ENCODE measurements around the gene OAF.
A peak's percentile ranks its signal among the peaks of the same experiment; 100 is the strongest.

The OAF gene

DNA sequence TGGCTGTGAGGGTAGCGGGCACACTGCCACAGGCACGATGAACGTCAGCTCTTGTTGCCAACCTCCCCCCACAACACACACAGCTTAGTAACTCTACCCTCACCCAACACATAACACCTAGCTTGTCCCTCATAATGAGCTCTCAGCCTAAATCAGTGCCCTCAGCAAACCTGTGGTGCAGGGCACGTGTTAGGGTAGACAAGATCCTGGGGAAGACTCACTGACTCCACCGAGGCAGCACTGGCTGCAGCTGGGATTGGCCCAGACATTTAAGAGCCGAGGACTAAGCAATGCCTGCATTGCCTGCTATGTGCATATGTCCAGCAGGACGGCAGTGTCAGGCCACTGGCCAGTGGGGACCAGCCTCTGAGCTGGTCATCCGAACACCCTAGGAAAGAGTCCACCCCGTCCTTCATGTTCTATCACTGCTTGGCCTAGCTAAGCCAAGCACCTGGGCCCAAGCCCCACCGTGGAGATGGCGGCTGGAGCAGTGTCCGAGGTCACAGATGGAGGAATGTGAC is 40.0 kb upstream of the OAF start:
- ChIA-PET POLR2A (no interaction called here), CTCF (interaction anchor here (0.8 to 14.9 kb wide), 10 partner anchors 10 to 586 kb away, joined by 3 to 326 read pairs (median 4); no protein-coding TSS in a partner anchor)
- Histone ChIP-seq H3K27me3 (replicated peaks in 2 of 5; ENCODE audit: control insufficient read depth in 4 of 5, insufficient read depth in 5 of 5, low read length in 4 of 5) (peaks cover 6 to 51% (median 25%) of the 10 kb centered on the region in 5 experiments), H3K4me1 (ENCODE audit: control extremely low read depth in 1 of 4, control insufficient read depth in 4 of 4, insufficient read depth in 4 of 4, low read length in 3 of 4) (peaks cover 0 to 28% (median 26%) of the 10 kb centered on the region in 4 experiments), H3K36me3 (ENCODE audit: control insufficient read depth in 4 of 4, insufficient read depth in 4 of 4, low read length in 3 of 4) (no peaks in the 10 kb centered on the region), H3K27ac (ENCODE audit: insufficient read depth in 1 of 2, low read depth in 1 of 2, low read length in 2 of 2, poor library complexity in 1 of 2, severe bottlenecking in 2 of 2) (no peak overlapping the region), H3K9me3 (ENCODE audit: control extremely low read depth in 1 of 5, control insufficient read depth in 4 of 5, insufficient read depth in 2 of 5, low read depth in 1 of 5, low read length in 4 of 5) (peaks cover 0 to under 1% (median 0%) of the 10 kb centered on the region in 5 experiments), H3K4me3 (ENCODE audit: control insufficient read depth in 1 of 7, extremely low read depth in 1 of 7, insufficient read depth in 4 of 7, low read depth in 2 of 7, low read length in 6 of 7) (no peak overlapping the region)
- WGBS (ENCODE audit: insufficient coverage): 95% methylated on average over 11 of the region's 12 CpGs
- DNase-seq: no peak

DNA sequence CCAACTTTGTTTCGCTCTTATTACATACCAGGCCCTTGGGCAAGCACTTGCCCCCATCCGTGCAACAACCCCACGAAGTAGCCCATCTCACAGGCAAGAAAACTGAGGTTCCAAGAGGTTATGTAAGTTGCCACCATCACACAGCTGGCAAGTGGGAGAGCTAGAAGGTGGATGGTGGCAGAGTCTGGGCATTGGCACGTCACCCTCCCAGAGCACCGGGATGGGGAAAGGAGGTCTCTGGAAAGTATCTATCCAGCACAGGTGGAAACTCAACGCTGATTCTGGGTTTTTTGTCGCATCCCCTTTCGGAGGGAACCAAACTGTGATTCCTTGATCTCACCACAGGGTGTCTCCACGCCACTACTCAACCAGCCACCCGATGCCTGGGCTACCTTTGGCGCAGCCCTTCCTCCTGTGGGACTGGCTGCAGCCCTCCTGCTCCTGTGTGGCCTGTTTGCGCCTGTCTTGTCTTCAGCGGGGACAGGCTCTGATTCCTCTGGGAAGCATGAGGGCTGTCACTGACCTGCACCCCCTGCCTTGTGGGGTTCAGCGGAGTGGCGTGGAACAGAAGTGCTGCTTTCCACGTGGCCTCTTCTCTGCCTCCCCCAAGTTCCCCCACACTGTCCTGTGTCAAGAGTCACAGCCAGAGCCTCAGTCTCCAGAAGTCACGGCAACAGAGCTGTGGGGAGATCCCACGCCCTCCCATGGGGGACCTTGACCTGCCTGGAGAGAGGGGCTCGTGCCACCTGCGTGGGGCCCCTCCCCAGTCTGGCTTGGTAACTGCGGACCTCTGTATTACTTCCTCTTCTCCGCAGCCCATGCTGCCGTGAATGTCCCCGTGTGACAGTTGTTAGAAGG is 38.5 kb upstream of the OAF start:
- H3K36me3 ChIP-seq (ENCODE audit: control insufficient read depth in 4 of 4, insufficient read depth in 4 of 4, low read length in 3 of 4): no peaks in the 10 kb centered on the region
- POLR2A ChIA-PET: no interaction called here
- H3K9me3 ChIP-seq (ENCODE audit: control extremely low read depth in 1 of 5, control insufficient read depth in 4 of 5, insufficient read depth in 2 of 5, low read depth in 1 of 5, low read length in 4 of 5): no peaks in the 10 kb centered on the region
- peak overlapping the region in 5 of 7 experiments; percentile 3 to 57 (median 41) for H3K4me3 ChIP-seq (ENCODE audit: control insufficient read depth in 1 of 7, extremely low read depth in 1 of 7, insufficient read depth in 4 of 7, low read depth in 2 of 7, low read length in 6 of 7)
- peaks cover 0 to 28% (median 26%) of the 10 kb centered on the region in 4 experiments for H3K4me1 ChIP-seq (ENCODE audit: control extremely low read depth in 1 of 4, control insufficient read depth in 4 of 4, insufficient read depth in 4 of 4, low read length in 3 of 4)
- no peak overlapping the region for H3K27ac ChIP-seq (ENCODE audit: insufficient read depth in 1 of 2, low read depth in 1 of 2, low read length in 2 of 2, poor library complexity in 1 of 2, severe bottlenecking in 2 of 2)
- 4% methylated on average over 19 of the region's 24 CpGs for WGBS (ENCODE audit: insufficient coverage)
- DNase-seq: peak; percentile 66 to 76 (median 73)
- peaks cover 1 to 44% (median 25%) of the 10 kb centered on the region in 5 experiments for H3K27me3 ChIP-seq (replicated peaks in 2 of 5; ENCODE audit: control insufficient read depth in 4 of 5, insufficient read depth in 5 of 5, low read length in 4 of 5)
- CTCF ChIA-PET: interaction anchor here (0.9 to 14.9 kb wide), 12 partner anchors 9 to 588 kb away, joined by 3 to 326 read pairs (median 4); no protein-coding TSS in a partner anchor

DNA sequence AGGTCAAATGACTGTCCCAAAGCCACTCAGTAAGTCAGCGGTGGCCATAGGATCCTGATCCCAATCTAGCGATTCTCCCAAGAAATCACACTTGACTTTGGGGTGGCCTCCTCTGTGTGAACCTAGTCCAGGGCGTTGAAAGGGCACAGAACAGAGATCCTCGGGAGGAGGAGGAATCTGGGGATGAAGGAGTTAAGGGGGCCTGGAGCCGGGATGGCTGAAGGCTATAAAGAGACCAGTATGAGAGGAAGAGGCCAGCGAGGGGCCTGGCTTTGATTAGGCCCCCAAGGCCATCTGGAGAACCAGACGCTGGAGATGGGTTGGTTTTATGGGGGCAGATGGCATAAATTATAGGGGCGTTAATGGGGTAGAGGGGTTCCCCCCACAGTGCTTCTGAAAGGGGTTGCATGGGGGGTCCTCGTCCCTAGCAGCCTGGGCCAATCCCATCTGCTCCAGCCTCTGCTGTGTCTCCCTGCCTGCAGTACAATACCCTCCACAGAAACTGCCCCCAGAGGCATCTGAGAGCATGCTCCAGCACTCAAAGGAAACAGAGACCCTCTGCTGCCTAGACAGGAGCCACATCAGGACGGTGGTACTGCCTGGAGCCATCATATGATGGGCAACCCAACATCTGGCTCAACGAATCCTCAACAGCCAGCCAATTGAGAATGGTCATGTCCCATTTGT is 37.7 kb upstream of the OAF start:
- no peak overlapping the region for H3K27ac ChIP-seq (ENCODE audit: insufficient read depth in 1 of 2, low read depth in 1 of 2, low read length in 2 of 2, poor library complexity in 1 of 2, severe bottlenecking in 2 of 2)
- peaks cover 0 to 36% (median 17%) of the 10 kb centered on the region in 5 experiments for H3K27me3 ChIP-seq (replicated peaks in 2 of 5; ENCODE audit: control insufficient read depth in 4 of 5, insufficient read depth in 5 of 5, low read length in 4 of 5)
- WGBS (ENCODE audit: insufficient coverage): 72% methylated on average over 9 of the region's 11 CpGs
- POLR2A ChIA-PET: no interaction called here
- H3K4me3 ChIP-seq (ENCODE audit: control insufficient read depth in 1 of 7, extremely low read depth in 1 of 7, insufficient read depth in 4 of 7, low read depth in 2 of 7, low read length in 6 of 7): peak overlapping the region in 1 of 7 experiments; percentile 3
- DNase-seq: no peak
- no peaks in the 10 kb centered on the region for H3K9me3 ChIP-seq (ENCODE audit: control extremely low read depth in 1 of 5, control insufficient read depth in 4 of 5, insufficient read depth in 2 of 5, low read depth in 1 of 5, low read length in 4 of 5)
- peaks cover 0 to 28% (median 26%) of the 10 kb centered on the region in 4 experiments for H3K4me1 ChIP-seq (ENCODE audit: control extremely low read depth in 1 of 4, control insufficient read depth in 4 of 4, insufficient read depth in 4 of 4, low read length in 3 of 4)
- no peaks in the 10 kb centered on the region for H3K36me3 ChIP-seq (ENCODE audit: control insufficient read depth in 4 of 4, insufficient read depth in 4 of 4, low read length in 3 of 4)
- CTCF ChIA-PET: interaction anchor here (0.9 to 14.9 kb wide), 6 partner anchors 8 to 128 kb away, joined by 3 to 326 read pairs (median 12); no protein-coding TSS in a partner anchor

DNA sequence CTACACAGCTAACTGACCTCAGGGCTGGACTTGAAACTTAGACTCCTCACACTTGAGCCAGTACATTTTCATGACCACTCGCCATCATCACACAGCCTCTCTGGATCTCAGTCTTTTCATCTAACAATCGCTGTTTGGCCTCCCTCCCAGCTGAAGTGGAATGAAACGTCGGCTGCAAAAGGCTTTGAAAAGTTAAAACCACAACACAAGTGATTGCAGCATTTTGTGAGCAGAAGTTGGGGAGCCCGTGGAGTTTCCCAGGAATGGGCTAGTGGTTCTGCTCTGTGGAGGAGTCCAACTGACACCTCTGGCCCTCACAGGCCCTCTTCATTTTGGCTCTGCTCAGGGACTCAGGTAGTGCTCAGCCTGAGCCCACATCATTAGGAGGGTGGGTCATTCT is 37.0 kb upstream of the OAF start:
- 77% methylated on average over 5 of the region's 5 CpGs for WGBS (ENCODE audit: insufficient coverage)
- ChIA-PET CTCF (interaction anchor here (14.9 kb wide), 1 partner anchor 55 kb away, joined by 326 read pairs; no protein-coding TSS in a partner anchor), POLR2A (no interaction called here)
- Histone ChIP-seq H3K27ac (ENCODE audit: insufficient read depth in 1 of 2, low read depth in 1 of 2, low read length in 2 of 2, poor library complexity in 1 of 2, severe bottlenecking in 2 of 2) (no peak overlapping the region), H3K27me3 (replicated peaks in 2 of 5; ENCODE audit: control insufficient read depth in 4 of 5, insufficient read depth in 5 of 5, low read length in 4 of 5) (peaks cover 0 to 29% (median 11%) of the 10 kb centered on the region in 5 experiments), H3K9me3 (ENCODE audit: control extremely low read depth in 1 of 5, control insufficient read depth in 4 of 5, insufficient read depth in 2 of 5, low read depth in 1 of 5, low read length in 4 of 5) (no peaks in the 10 kb centered on the region), H3K4me3 (ENCODE audit: control insufficient read depth in 1 of 7, extremely low read depth in 1 of 7, insufficient read depth in 4 of 7, low read depth in 2 of 7, low read length in 6 of 7) (no peak overlapping the region), H3K36me3 (ENCODE audit: control insufficient read depth in 4 of 4, insufficient read depth in 4 of 4, low read length in 3 of 4) (no peaks in the 10 kb centered on the region), H3K4me1 (ENCODE audit: control extremely low read depth in 1 of 4, control insufficient read depth in 4 of 4, insufficient read depth in 4 of 4, low read length in 3 of 4) (peaks cover 0 to 24% (median 20%) of the 10 kb centered on the region in 4 experiments)
- no peak for DNase-seq

DNA sequence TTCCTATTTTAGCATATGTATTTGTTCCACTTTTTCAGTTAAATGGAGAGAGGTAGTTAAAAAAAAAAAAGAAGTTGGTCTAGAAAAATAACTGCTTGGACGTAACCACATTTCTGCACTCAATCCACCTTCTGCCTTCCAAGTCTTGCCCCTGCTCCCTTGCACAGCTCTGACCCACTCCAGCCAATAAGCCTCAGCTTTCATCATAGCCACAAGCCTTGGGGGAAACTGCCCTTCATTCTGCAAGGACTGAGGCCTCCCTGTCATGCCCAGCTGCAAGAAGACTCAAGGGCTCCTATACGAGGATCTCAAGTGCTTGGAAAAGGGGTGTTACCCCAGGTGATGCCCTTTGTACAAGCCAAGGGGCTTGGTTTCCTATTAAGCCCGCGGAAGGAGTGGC is 36.0 kb upstream of the OAF start:
- WGBS (ENCODE audit: insufficient coverage): 85% methylated on average over 3 of the region's 4 CpGs
- no peak for DNase-seq
- Histone ChIP-seq H3K36me3 (ENCODE audit: control insufficient read depth in 4 of 4, insufficient read depth in 4 of 4, low read length in 3 of 4) (no peaks in the 10 kb centered on the region), H3K4me1 (ENCODE audit: control extremely low read depth in 1 of 4, control insufficient read depth in 4 of 4, insufficient read depth in 4 of 4, low read length in 3 of 4) (peaks cover 0 to 18% (median 10%) of the 10 kb centered on the region in 4 experiments), H3K9me3 (ENCODE audit: control extremely low read depth in 1 of 5, control insufficient read depth in 4 of 5, insufficient read depth in 2 of 5, low read depth in 1 of 5, low read length in 4 of 5) (no peaks in the 10 kb centered on the region), H3K27me3 (replicated peaks in 2 of 5; ENCODE audit: control insufficient read depth in 4 of 5, insufficient read depth in 5 of 5, low read length in 4 of 5) (peaks cover 0 to 21% (median 8%) of the 10 kb centered on the region in 5 experiments), H3K27ac (ENCODE audit: insufficient read depth in 1 of 2, low read depth in 1 of 2, low read length in 2 of 2, poor library complexity in 1 of 2, severe bottlenecking in 2 of 2) (no peak overlapping the region), H3K4me3 (ENCODE audit: control insufficient read depth in 1 of 7, extremely low read depth in 1 of 7, insufficient read depth in 4 of 7, low read depth in 2 of 7, low read length in 6 of 7) (no peak overlapping the region)
- POLR2A ChIA-PET: no interaction called here
- CTCF ChIA-PET: interaction anchor here (0.7 to 14.9 kb wide), 6 partner anchors 10 to 128 kb away, joined by 3 to 326 read pairs (median 4); no protein-coding TSS in a partner anchor

DNA sequence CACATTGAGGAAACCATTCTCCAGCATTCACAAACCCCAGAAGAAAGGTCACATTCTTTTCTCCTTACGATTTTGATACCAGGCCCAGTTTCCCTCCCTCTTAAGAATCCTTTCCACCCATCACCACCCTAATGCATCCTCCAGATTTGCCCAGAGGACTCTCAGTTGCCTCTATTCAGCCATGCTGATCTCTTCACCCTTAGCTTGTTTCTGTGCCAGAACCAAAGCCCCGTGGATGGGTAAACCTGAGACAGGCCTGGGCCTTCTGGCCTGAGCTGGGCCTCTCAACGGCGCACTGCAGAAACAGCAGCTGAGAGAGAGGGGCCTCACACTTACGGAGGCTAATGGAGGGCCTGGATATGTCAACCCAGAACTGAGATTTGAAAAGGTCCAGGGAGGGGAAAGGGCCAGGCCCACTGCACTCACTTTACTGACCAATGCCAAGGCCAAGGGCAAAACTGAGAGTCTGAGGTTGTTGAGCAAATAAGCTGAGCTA is 32.2 kb upstream of the OAF start:
- Histone ChIP-seq H3K9me3 (ENCODE audit: control extremely low read depth in 1 of 5, control insufficient read depth in 4 of 5, insufficient read depth in 2 of 5, low read depth in 1 of 5, low read length in 4 of 5) (no peaks in the 10 kb centered on the region), H3K4me1 (ENCODE audit: control extremely low read depth in 1 of 4, control insufficient read depth in 4 of 4, insufficient read depth in 4 of 4, low read length in 3 of 4) (peaks cover 0 to 22% (median 2%) of the 10 kb centered on the region in 4 experiments), H3K27me3 (replicated peaks in 2 of 5; ENCODE audit: control insufficient read depth in 4 of 5, insufficient read depth in 5 of 5, low read length in 4 of 5) (peaks cover 0 to 3% (median 0%) of the 10 kb centered on the region in 5 experiments), H3K27ac (ENCODE audit: insufficient read depth in 1 of 2, low read depth in 1 of 2, low read length in 2 of 2, poor library complexity in 1 of 2, severe bottlenecking in 2 of 2) (no peak overlapping the region), H3K36me3 (ENCODE audit: control insufficient read depth in 4 of 4, insufficient read depth in 4 of 4, low read length in 3 of 4) (no peaks in the 10 kb centered on the region), H3K4me3 (ENCODE audit: control insufficient read depth in 1 of 7, extremely low read depth in 1 of 7, insufficient read depth in 4 of 7, low read depth in 2 of 7, low read length in 6 of 7) (no peak overlapping the region)
- WGBS (ENCODE audit: insufficient coverage): 95% methylated on average over 4 of the region's 5 CpGs
- CTCF ChIA-PET: interaction anchor here (1.2 to 6.1 kb wide), 5 partner anchors 10 to 124 kb away, joined by 4 to 103 read pairs (median 8); no protein-coding TSS in a partner anchor
- DNase-seq: no peak
- POLR2A ChIA-PET: no interaction called here

Data from common myeloid progenitor, CD34-positive (primary cell).